CD8-positive, alpha-beta memory T cell (primary cell): ENCODE results near the gene IMPACT. TPM values are rescaled to one million over a fixed set of nuclear protein-coding genes. Genes with fewer than 3 reads are reported as not detected.
A peak's percentile ranks its signal among the peaks of the same experiment; 100 is the strongest.

ENCODE experiments used
- CTCF ChIA-PET: fragments of 350-600 bp; sonication (Branson Sonifier 250); formaldehyde crosslinking; loops from one replicate; lab custom pipeline; 2021; ENCODE audit warnings: antibody characterized with exemption; lab: Charles Lee
- POLR2A ChIA-PET: fragments of 350-600 bp; sonication (Branson Sonifier 250); formaldehyde crosslinking; loops from one replicate; lab custom pipeline; 2021; ENCODE audit warnings: antibody characterized with exemption; lab: Charles Lee
- DNase-seq, 5 donors: peaks; one replicate each; pipeline versions ENCODE4 v3.0.0 to v3.0.0-alpha.2; 2020 to 2022; ENCODE audit warnings: mixed read lengths in 1 of 5
- H3K27ac ChIP-seq: one replicate; pipeline ENCODE4 v1.7.0; 2013; ENCODE audit warnings: low read depth, mild to moderate bottlenecking, low read length, moderate library complexity
- H3K27me3 ChIP-seq: 2 replicates; pipeline ENCODE4 v1.7.0; 2013; ENCODE audit warnings: low read length, mild to moderate bottlenecking; ENCODE audit not compliant: insufficient read depth, poor library complexity, severe bottlenecking
- H3K36me3 ChIP-seq: 2 replicates; pipeline ENCODE4 v1.7.0; 2013; ENCODE audit warnings: mild to moderate bottlenecking, low read length, moderate library complexity; ENCODE audit not compliant: insufficient read depth
- H3K4me1 ChIP-seq: 2 replicates; pipeline ENCODE4 v1.7.0; 2013; ENCODE audit warnings: mild to moderate bottlenecking, low read length, moderate library complexity; ENCODE audit not compliant: insufficient read depth
- H3K4me3 ChIP-seq: 2 replicates; pipeline ENCODE4 v1.7.0; 2013; ENCODE audit warnings: mild to moderate bottlenecking, low read length
- H3K9me3 ChIP-seq: 2 replicates; pipeline ENCODE4 v1.7.0; 2013; ENCODE audit warnings: mild to moderate bottlenecking, low read length
- H3K27ac Mint-ChIP-seq, 8 donors: one replicate each; pipeline ENCODE4 v1.8.0; 2020 to 2021; ENCODE audit warnings: mixed read lengths in 8 of 8, mild to moderate bottlenecking in 6 of 8, inconsistent platforms in 3 of 8, moderate library complexity in 3 of 8
- H3K27me3 Mint-ChIP-seq, 2 donors: one replicate each; pipeline ENCODE4 v1.8.0; 2020 to 2021; ENCODE audit warnings: mixed read lengths in 2 of 2, mild to moderate bottlenecking in 1 of 2, moderate library complexity in 1 of 2
- H3K36me3 Mint-ChIP-seq, 3 donors: one replicate each; pipeline ENCODE4 v1.8.0; 2020 to 2021; ENCODE audit warnings: mixed read lengths in 3 of 3, inconsistent platforms in 1 of 3, mild to moderate bottlenecking in 1 of 3
- H3K4me1 Mint-ChIP-seq, 3 donors: one replicate each; pipeline ENCODE4 v1.8.0; 2020 to 2021; ENCODE audit warnings: mixed read lengths in 3 of 3, inconsistent platforms in 1 of 3, mild to moderate bottlenecking in 1 of 3
- H3K4me3 Mint-ChIP-seq, 7 donors: one replicate each; pipeline ENCODE4 v1.8.0; 2020 to 2021; ENCODE audit warnings: mixed read lengths in 7 of 7, mild to moderate bottlenecking in 6 of 7, moderate library complexity in 4 of 7, inconsistent platforms in 2 of 7
- H3K9me3 Mint-ChIP-seq, 5 donors: one replicate each; pipeline ENCODE4 v1.8.0; 2020 to 2022; ENCODE audit warnings: mixed read lengths in 5 of 5, mild to moderate bottlenecking in 3 of 5, moderate library complexity in 2 of 5, inconsistent platforms in 1 of 5
- polyA plus RNA-seq: library from polyadenylated mRNA; unstranded; fragments of 300-500 nt; fragmentation: Illumina TruSeq; gene quantifications from one replicate; pipeline ENCODE4 v1.2.3, GENCODE V29; 2021
- total RNA-seq, 2 experiments: library from RNA; stranded (reverse); gene quantifications; one replicate each; pipeline ENCODE4 v1.2.3, GENCODE V29; 2021

Gene IMPACT
- total and polyA plus RNA-seq, 3 experiments from 2014 or later, result 9.1 to 11.3 (median 10.6) TPM

DNA sequence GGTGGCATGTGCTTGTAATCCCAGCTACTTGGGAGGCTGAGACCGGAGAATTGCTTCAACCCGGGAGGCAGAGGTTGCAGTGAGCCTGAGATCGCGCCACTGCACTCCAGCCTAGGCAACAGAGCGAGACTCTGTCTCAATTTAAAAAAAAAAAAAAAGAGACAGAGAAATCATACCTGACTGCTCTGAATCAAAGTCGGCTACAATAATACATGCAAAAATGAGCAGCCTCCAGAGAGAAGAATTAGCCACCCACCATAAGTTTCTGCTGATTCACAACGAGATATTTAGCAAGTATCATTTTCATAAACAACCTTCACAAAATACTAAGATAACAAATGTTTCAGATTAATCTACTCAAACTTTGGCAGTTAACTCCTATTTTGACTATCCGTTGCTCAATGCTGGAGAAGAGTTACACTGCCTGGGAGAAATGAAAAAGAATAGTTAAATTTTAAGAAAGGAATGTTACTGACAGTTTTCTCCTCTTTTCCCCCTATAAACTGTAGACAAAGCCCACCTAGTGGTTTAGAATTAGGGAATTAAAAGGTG is 30.3 kb upstream of the IMPACT start:
- peaks cover 13 to 29% of the 10 kb centered on the region in 2 donors for H3K27me3 Mint-ChIP-seq
- H3K4me3 Mint-ChIP-seq, result peak overlapping the region in 3 of 7 donors; percentile 15 to 48 (median 45)

DNA sequence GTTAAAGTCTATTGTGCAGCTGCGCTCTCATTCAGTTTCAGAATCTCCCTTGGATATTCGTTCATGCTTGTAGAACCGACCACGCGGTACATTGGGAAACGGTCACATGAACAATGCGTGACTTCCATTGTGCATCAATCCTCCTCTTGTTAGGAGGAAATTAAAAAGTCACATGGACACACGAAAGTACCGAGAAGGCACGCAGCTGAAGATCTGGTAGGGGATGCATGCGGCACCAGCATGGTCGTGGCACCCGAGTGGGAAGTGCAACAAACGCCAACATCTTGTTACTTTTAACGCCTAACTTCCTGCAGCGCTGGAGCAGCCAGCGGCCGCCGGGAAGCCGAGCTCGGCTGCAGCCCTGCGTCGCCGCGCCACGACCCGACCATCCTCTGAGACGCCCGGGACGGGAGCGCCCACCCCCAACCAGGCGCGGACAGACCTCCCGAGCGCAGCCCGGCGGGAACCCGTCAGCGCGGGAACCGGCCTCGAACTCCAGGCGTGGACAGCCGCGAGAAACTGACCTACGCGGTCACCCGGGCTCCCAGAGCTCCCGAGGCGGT is 29.3 kb upstream of the IMPACT start:
- POLR2A ChIA-PET, result no interaction called here
- Histone ChIP-seq H3K36me3 (no peaks in the 10 kb centered on the region), H3K4me1 (peaks cover 8% of the 10 kb centered on the region), H3K9me3 (no peaks in the 10 kb centered on the region), H3K4me3 (peak overlapping the region; percentile 61), H3K27ac (no peak overlapping the region), H3K27me3 (no peaks in the 10 kb centered on the region)
- Mint-ChIP-seq H3K4me1 (peaks cover 14 to 19% (median 14%) of the 10 kb centered on the region in 3 donors), H3K27me3 (peaks cover 12 to 33% of the 10 kb centered on the region in 2 donors), H3K27ac (peak overlapping the region in 7 of 8 donors; percentile 0 to 66 (median 41)), H3K9me3 (no peaks in the 10 kb centered on the region), H3K4me3 (peak overlapping the region; percentile 83 to 92 (median 86)), H3K36me3 (no peaks in the 10 kb centered on the region)
- DNase-seq, result no peak
- CTCF ChIA-PET, result no interaction called here

More for the DNA sequence above, 30.3 kb upstream of the IMPACT start:
- Mint-ChIP-seq H3K27ac (peak overlapping the region in 1 of 8 donors; percentile 12), H3K9me3 (no peaks in the 10 kb centered on the region), H3K36me3 (no peaks in the 10 kb centered on the region), H3K4me1 (peaks cover 14 to 19% (median 14%) of the 10 kb centered on the region in 3 donors)
- POLR2A ChIA-PET, result no interaction called here
- H3K27ac ChIP-seq, result no peak overlapping the region
- H3K27me3 ChIP-seq, result no peaks in the 10 kb centered on the region
- CTCF ChIA-PET, result no interaction called here
- H3K4me1 ChIP-seq, result peaks cover 8% of the 10 kb centered on the region
- DNase-seq, result no peak
- H3K4me3 ChIP-seq, result no peak overlapping the region
- no peaks in the 10 kb centered on the region for H3K9me3 ChIP-seq
- H3K36me3 ChIP-seq, result no peaks in the 10 kb centered on the region

DNA sequence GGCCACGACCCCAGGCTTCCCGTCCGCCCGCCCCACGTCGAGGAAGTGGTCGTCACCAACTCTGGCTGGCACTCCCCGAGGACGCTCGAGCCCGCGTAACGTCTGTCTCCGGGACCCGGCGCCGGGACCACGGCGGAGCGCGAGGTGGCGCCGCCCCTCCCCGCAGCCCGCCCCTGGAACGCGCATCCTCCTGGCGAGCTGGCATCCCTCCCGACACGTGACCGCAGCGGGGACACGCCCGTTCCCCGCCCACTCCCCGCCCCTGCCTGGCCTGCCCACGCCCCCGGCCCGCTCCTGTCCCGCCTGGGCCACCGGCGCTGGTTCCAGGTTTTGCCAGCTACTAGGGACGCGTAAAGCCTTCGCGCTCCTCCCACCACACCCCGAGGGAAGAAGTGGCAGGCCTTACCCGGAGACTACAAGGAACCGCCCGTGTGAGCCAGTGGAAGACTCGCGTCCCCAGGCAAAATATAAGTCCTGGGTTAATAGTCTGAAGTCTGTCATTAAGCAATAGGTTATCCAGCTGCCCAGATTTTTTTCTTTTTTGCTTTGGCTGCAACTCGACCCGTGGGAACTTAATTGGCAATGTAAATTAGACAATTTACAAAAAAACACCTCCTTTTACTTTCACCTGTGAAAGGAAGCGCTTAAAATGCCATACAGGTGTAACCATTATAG is 28.6 kb upstream of the IMPACT start, which contains the start of gene OSBPL1A:
OSBPL1A (minus strand) TSS at position 131 of the 675 bp plus-strand sequence. CDS start 20,291 bp downstream, outside the sequence.
- Histone ChIP-seq H3K9me3 (no peaks in the 10 kb centered on the region), H3K4me3 (peak within 1 kb of the TSS; percentile 61), H3K4me1 (peaks cover 8% of the 10 kb centered on the region), H3K27ac (no peak within 1 kb of the TSS), H3K27me3 (no peaks in the 10 kb centered on the region), H3K36me3 (no peaks in the 10 kb centered on the region)
- H3K4me3 Mint-ChIP-seq, result peak within 1 kb of the TSS; percentile 83 to 92 (median 87)
- H3K4me1 Mint-ChIP-seq, result peaks cover 14 to 19% (median 14%) of the 10 kb centered on the region in 3 donors
- H3K27ac Mint-ChIP-seq, result peak within 1 kb of the TSS in 7 of 8 donors; percentile 0 to 82 (median 44)
- peak; percentile 60 to 76 (median 66) for DNase-seq
- H3K9me3 Mint-ChIP-seq, result no peaks in the 10 kb centered on the region
- H3K27me3 Mint-ChIP-seq, result peaks cover 12 to 39% of the 10 kb centered on the region in 2 donors
- H3K36me3 Mint-ChIP-seq, result no peaks in the 10 kb centered on the region
- ChIA-PET CTCF (interaction anchor here (0.5 kb wide), 1 partner anchor 91 kb away, joined by 3 read pairs; no protein-coding TSS in a partner anchor), POLR2A (no interaction called here)

DNA sequence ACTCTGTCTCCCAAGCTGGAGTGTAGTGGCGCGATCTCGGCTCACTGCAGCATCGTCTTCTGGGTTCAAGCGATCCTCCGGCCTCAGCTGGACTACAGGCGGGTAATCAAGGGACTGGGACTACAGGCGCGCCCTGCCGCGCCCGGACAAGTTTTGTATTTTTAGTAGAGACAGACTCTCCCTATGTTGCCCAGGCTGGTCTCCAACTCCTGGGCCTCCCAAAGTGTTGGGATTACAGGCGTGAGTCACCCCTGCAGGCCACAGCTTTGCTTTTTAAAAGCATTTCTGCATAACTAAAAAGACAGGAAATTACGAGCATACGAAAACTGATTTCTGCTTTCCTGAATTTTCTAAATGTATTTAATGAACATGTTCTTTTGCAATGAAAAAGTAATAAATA is 27.9 kb upstream of the IMPACT start:
- H3K36me3 ChIP-seq, result no peaks in the 10 kb centered on the region
- ChIA-PET CTCF (interaction anchor here (0.5 to 1.4 kb wide), 2 partner anchors 38 to 90 kb away, joined by 3 read pairs; no protein-coding TSS in a partner anchor), POLR2A (no interaction called here)
- DNase-seq, result no peak
- H3K4me3 ChIP-seq, result no peak overlapping the region
- Mint-ChIP-seq H3K4me3 (peak overlapping the region in 6 of 7 donors; percentile 81 to 92 (median 88)), H3K4me1 (peaks cover 14 to 19% (median 14%) of the 10 kb centered on the region in 3 donors), H3K27ac (no peak overlapping the region), H3K27me3 (peaks cover 12 to 43% of the 10 kb centered on the region in 2 donors), H3K9me3 (no peaks in the 10 kb centered on the region), H3K36me3 (no peaks in the 10 kb centered on the region)
- H3K9me3 ChIP-seq, result no peaks in the 10 kb centered on the region
- no peaks in the 10 kb centered on the region for H3K27me3 ChIP-seq
- no peak overlapping the region for H3K27ac ChIP-seq
- H3K4me1 ChIP-seq, result peaks cover 8% of the 10 kb centered on the region

DNA sequence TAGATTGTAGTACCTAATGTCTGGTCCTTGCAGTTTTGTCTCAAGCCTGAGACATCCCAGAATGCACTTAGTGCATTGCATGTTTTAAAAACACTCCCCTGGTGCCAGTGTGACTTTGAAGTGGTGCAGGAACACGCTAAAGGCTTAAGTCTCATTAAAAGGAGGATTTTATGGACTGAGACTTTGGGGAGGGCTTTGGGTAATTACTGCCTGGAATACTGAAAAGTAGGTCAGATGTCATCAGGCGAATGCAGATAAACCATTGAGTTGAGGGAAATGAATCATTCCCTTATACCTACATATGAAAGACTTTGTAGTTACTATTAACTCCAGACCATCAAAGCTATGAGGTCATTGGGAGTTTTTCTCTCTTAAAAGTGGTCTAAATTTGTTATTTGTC is 25.9 kb upstream of the IMPACT start:
- Histone ChIP-seq H3K4me3 (no peak overlapping the region), H3K9me3 (no peaks in the 10 kb centered on the region), H3K27me3 (peaks cover 4% of the 10 kb centered on the region), H3K36me3 (no peaks in the 10 kb centered on the region), H3K27ac (no peak overlapping the region), H3K4me1 (peaks cover 8% of the 10 kb centered on the region)
- peak overlapping the region in 2 of 7 donors; percentile 19 to 30 for H3K4me3 Mint-ChIP-seq
- H3K27ac Mint-ChIP-seq, result no peak overlapping the region
- no peak for DNase-seq
- H3K27me3 Mint-ChIP-seq, result peaks cover 24 to 56% of the 10 kb centered on the region in 2 donors
- no peaks in the 10 kb centered on the region for H3K36me3 Mint-ChIP-seq
- H3K9me3 Mint-ChIP-seq, result no peaks in the 10 kb centered on the region
- ChIA-PET CTCF (no interaction called here), POLR2A (no interaction called here)
- H3K4me1 Mint-ChIP-seq, result peaks cover 12 to 14% (median 14%) of the 10 kb centered on the region in 3 donors

DNA sequence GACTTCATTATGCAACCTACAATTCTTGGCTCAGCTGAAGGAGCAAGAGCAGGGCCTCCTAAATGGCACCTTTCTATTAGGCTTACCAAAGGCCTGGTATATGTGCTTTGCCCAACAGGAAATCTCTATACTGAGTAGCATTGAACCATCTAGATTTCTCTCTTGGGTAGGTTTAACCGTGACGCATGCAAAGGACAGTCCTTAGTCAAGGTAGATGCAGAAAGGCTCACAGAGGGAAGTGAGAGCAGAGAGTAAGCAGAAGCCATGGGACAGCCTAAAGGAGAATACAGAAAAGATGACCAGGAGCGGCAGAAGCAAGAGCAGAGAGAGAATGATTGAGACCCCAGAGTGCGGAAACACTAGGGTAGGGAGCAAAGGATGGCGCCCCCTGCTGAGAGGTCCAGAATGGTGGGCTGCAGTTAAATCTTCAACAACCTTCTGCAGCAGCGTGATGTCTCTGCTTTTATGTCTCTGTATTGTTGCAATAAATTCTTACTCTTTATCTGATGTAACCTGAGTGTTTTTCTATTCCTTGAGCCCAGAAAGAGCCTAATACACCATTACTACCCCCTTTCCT is 24.2 kb upstream of the IMPACT start:
- Histone ChIP-seq H3K27ac (no peak overlapping the region), H3K9me3 (no peaks in the 10 kb centered on the region), H3K4me3 (no peak overlapping the region), H3K4me1 (peaks cover 8% of the 10 kb centered on the region), H3K27me3 (peaks cover 4% of the 10 kb centered on the region), H3K36me3 (no peaks in the 10 kb centered on the region)
- peaks cover 7% of the 10 kb centered on the region in 3 donors for H3K4me1 Mint-ChIP-seq
- peaks cover 30 to 67% of the 10 kb centered on the region in 2 donors for H3K27me3 Mint-ChIP-seq
- peak overlapping the region in 1 of 7 donors; percentile 8 for H3K4me3 Mint-ChIP-seq
- CTCF ChIA-PET, result no interaction called here
- H3K27ac Mint-ChIP-seq, result no peak overlapping the region
- H3K9me3 Mint-ChIP-seq, result peaks cover 0 to 1% (median 0%) of the 10 kb centered on the region in 5 donors
- POLR2A ChIA-PET, result no interaction called here
- H3K36me3 Mint-ChIP-seq, result no peaks in the 10 kb centered on the region
- no peak for DNase-seq

DNA sequence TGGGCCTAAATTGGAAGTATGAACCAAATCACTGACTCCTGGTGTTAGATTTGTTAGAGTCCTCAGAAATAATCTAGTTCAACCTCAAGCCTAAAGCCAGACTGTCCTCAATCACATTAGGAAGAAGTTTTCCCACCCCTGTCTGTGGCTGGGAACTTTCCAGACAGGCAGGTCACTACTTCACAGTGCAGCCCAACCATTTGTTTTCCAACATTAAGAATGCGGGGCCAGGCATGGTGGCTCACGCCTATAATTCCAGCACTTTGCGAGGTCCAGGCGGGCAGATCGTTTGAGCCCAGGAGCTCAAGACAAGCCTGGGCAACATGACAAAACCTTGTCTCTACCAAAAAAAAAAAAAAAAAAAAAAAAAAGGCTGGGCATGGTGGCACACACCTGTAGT is 23.4 kb upstream of the IMPACT start:
- Mint-ChIP-seq H3K27me3 (peaks cover 31 to 71% of the 10 kb centered on the region in 2 donors), H3K4me1 (peaks cover 3 to 4% (median 4%) of the 10 kb centered on the region in 3 donors), H3K27ac (no peak overlapping the region), H3K36me3 (no peaks in the 10 kb centered on the region), H3K4me3 (no peak overlapping the region), H3K9me3 (peaks cover 0 to 1% (median 0%) of the 10 kb centered on the region in 5 donors)
- DNase-seq, result no peak
- Histone ChIP-seq H3K27me3 (peaks cover 4% of the 10 kb centered on the region), H3K4me1 (peaks cover 5% of the 10 kb centered on the region), H3K27ac (no peak overlapping the region), H3K36me3 (no peaks in the 10 kb centered on the region), H3K9me3 (no peaks in the 10 kb centered on the region), H3K4me3 (no peak overlapping the region)
- POLR2A ChIA-PET, result no interaction called here
- CTCF ChIA-PET, result no interaction called here
